ENCODE measurements around the gene SNX9. TPM values are rescaled to one million over a fixed set of nuclear protein-coding genes. Genes with fewer than 3 reads are reported as not detected.

The SNX9 gene
- total RNA-seq, 2 donors from 2014 or later = 37.3 to 81.7 TPM

DNA sequence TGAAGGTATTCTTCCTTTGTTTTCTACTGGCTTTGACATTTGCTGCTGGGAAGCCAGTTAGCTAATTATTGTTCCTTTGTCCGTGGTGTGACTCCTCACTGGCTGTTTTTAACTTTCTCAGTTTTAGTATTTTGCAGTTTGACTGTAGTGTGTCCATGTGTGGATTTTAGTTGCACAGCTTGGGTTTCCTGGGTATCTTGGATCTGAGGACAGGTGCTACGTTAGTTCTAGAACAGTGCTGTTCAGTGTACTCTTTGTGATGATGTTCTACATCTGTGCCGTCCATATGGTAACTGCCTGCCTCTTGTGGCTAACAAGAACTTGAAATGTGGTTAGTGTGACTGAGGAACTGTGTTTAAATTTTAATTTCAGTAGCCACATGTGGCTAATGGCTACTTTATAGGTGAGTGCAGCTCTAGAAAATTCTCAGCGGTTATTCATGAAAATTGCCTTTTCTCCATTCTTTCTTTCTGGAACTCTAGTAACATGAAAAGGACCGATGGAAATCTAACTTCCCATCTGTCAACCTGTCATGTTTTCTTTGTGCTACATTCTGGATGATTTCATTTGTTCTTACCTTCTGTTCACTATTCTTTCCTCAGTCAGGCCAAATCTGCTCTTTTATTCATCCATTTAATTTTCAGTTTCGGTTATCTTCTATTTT lies 7.4 kb downstream of the SNX9 start:
- Histone ChIP-seq H3K27ac (no peak overlapping the region), H3K36me3 (no peaks in the 10 kb centered on the region)
- intact Hi-C loops (cut with DNase I) = no loop called here

DNA sequence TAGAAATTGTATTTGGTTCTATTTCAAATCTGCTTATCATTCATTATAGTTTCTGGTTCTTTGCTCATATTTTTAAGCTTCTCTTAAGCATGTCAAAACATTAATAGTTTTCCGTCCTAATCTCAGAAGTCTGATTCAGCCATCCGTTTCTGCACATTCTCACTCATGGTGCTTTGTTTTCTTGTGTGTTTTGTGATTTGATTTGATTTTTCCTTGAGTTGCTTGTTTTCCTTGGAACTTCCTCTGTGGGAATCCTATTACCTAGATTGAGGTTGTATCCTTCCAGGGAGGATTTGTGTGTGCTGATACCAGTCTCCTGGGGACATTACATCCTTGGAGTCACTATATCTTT lies 7.9 kb downstream of the SNX9 start:
- Histone ChIP-seq H3K4me3 (no peak overlapping the region), H3K9ac (ENCODE audit: low read depth in 2 of 2, low read length in 2 of 2) (no peak overlapping the region), H3K9me3 (no peaks in the 10 kb centered on the region), H3K4me1 (no peaks in the 10 kb centered on the region), H3K36me3 (no peaks in the 10 kb centered on the region), H3K27me3 (no peaks in the 10 kb centered on the region), H3K27ac (no peak overlapping the region)
- intact Hi-C loops (cut with DNase I) = no loop called here
- TF ChIP-seq, protein P1, sequence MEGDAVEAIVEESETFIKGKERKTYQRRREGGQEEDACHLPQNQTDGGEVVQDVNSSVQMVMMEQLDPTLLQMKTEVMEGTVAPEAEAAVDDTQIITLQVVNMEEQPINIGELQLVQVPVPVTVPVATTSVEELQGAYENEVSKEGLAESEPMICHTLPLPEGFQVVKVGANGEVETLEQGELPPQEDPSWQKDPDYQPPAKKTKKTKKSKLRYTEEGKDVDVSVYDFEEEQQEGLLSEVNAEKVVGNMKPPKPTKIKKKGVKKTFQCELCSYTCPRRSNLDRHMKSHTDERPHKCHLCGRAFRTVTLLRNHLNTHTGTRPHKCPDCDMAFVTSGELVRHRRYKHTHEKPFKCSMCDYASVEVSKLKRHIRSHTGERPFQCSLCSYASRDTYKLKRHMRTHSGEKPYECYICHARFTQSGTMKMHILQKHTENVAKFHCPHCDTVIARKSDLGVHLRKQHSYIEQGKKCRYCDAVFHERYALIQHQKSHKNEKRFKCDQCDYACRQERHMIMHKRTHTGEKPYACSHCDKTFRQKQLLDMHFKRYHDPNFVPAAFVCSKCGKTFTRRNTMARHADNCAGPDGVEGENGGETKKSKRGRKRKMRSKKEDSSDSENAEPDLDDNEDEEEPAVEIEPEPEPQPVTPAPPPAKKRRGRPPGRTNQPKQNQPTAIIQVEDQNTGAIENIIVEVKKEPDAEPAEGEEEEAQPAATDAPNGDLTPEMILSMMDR (IDR thresholded peaks at IDR 0.05) = no peak
- no peak for DNase-seq

More for the DNA sequence above, 7.4 kb downstream of the SNX9 start:
- TF ChIP-seq, protein P1 (IDR thresholded peaks at IDR 0.05) = no peak
- Histone ChIP-seq H3K9ac (ENCODE audit: low read depth in 2 of 2, low read length in 2 of 2) (no peak overlapping the region), H3K4me1 (no peaks in the 10 kb centered on the region), H3K27me3 (no peaks in the 10 kb centered on the region), H3K4me3 (no peak overlapping the region), H3K9me3 (no peaks in the 10 kb centered on the region)
- no peak for DNase-seq

DNA sequence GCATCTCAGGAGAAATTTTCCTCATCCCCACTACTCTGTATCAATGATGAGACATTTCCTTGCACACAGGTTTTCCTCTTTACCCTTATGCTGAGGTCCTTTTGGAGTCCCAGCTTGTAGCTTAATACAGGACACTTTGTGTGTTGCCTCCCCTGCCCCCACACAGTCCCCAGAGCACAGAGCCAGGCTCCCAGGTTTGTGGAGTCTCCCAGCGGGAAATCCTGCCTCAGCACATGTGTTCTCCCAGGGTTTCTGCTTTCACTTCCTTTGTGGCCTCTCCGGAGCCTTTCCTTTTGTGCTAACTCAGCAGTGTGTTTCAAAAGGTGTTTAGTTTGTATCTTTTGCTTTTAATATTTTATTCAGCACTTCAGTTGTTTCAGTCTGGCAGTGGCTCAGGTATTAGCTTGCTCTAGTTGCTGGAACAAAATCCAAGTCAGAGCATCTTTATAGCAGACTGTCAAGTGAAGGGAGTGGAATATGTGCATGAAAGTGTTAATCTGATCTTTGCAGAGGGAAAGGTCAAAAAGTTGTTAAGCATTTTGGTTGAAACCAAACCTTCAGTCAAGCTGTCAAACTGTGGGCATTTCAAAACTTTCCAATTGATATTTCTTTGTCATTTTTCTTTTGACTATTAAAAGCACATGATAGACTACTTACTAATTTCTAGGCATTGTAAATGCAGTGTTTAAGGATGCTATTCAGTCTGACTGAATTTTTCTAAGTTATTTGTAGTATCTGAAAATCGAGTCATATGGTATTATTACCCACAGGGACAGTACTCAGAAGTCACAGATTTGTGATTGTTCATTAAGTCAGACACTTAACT lies 8.6 kb downstream of the SNX9 start:
- Histone ChIP-seq H3K36me3 (no peaks in the 10 kb centered on the region), H3K4me3 (no peak overlapping the region), H3K27ac (no peak overlapping the region), H3K4me1 (no peaks in the 10 kb centered on the region), H3K27me3 (no peaks in the 10 kb centered on the region), H3K9me3 (no peaks in the 10 kb centered on the region), H3K9ac (ENCODE audit: low read depth in 2 of 2, low read length in 2 of 2) (no peak overlapping the region)
- TF ChIP-seq, protein P1 (IDR thresholded peaks at IDR 0.05) = no peak
- intact Hi-C loops (cut with DNase I) = no loop called here
- DNase-seq = no peak

DNA sequence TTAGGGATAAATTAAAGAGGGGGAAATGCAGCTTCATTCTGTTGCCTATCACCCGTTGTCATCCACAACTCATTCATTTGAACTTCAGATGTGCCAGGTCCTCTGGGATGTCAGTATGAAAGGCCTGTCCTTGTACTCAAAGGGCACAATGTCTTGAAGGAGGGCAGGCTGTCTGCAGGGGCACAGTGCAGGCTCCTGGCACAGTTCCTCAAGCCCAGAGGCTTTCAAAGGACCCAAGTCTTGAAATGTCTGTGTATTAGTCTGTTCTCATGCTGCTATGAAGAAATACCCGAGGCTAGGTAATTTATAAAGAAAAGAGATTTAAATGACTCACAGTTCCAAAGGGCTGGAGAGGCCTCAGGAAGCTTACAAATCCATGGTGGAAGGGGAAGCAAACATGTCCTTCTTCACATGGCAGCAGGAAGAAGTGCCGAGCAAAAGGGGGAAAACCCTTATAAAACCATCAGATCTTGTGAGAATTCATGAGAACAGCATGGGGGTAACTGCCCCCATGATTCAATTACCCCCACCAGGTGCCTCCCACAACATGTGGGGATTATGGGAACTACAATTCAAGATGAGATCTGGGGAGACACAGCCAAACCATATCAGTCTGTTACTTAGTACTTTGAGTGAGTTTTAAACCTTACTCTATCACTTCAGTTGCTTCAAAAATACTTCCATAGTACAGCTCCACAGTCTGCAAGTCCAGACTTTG lies 9.4 kb downstream of the SNX9 start:
- intact Hi-C loops (cut with DNase I) = no loop called here
- no peak overlapping the region for H3K4me3 ChIP-seq
- no peaks in the 10 kb centered on the region for H3K27me3 ChIP-seq
- H3K36me3 ChIP-seq = no peaks in the 10 kb centered on the region
- no peaks in the 10 kb centered on the region for H3K9me3 ChIP-seq
- no peak for DNase-seq
- TF ChIP-seq, protein P1 (IDR thresholded peaks at IDR 0.05) = no peak
- no peaks in the 10 kb centered on the region for H3K4me1 ChIP-seq
- H3K27ac ChIP-seq = no peak overlapping the region
- H3K9ac ChIP-seq (ENCODE audit: low read depth in 2 of 2, low read length in 2 of 2) = no peak overlapping the region

DNA sequence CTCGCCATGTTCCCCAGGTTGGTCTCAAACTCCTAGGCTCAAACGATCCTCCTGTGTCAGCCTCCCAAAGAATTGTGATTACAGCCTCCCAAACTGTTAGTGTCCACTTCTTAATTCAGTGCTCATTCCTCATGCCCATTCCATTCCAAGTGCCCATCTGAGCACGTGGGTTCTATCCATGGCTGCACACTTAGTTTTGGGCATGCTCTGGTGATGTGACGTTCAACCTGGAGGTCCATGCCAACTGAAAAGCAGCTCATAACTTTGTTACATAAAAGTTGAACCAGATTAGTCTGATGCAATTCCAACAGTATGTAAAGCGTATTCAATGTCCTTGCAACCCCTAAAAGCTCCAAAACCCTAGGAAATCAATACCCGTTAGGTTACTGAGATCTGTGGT lies 11.5 kb downstream of the SNX9 start:
- H3K4me1 ChIP-seq = no peaks in the 10 kb centered on the region
- intact Hi-C loops (cut with DNase I) = no loop called here
- TF ChIP-seq, protein P1 (IDR thresholded peaks at IDR 0.05) = no peak
- no peak overlapping the region for H3K9ac ChIP-seq (ENCODE audit: low read depth in 2 of 2, low read length in 2 of 2)
- no peak overlapping the region for H3K4me3 ChIP-seq
- no peaks in the 10 kb centered on the region for H3K36me3 ChIP-seq
- no peak for DNase-seq
- no peak overlapping the region for H3K27ac ChIP-seq
- no peaks in the 10 kb centered on the region for H3K27me3 ChIP-seq
- H3K9me3 ChIP-seq = no peaks in the 10 kb centered on the region
